Small intestine (tissue), 7 donors: Measurements from ENCODE around the gene DDI2. TPM values are rescaled to one million over a fixed set of nuclear protein-coding genes. Genes with fewer than 3 reads are reported as not detected.

Experiments
- DNase-seq, 2 donors: peaks; one replicate each; pipeline versions ENCODE4 v3.0.0 to v3.0.0-alpha.2; 2013
- FAIRE-seq: peaks from 2 replicates; lab custom pipeline; 2012; peaks lifted over from hg19 to GRCh38; lab: Jason Lieb, UNC
- H3K27ac ChIP-seq, 3 donors: one replicate each; pipeline ENCODE4 v1.5.1; 2013; ENCODE audit warnings: low read length in 2 of 3, mild to moderate bottlenecking in 2 of 3, control low read depth in 1 of 3, inconsistent platforms in 1 of 3, low read depth in 1 of 3, moderate library complexity in 1 of 3
- H3K27me3 ChIP-seq, 3 donors: one replicate each; pipeline ENCODE4 v1.6.1; 2013; ENCODE audit warnings: low read length in 3 of 3, inconsistent platforms in 1 of 3; ENCODE audit not compliant: control insufficient read depth in 3 of 3, insufficient read depth in 3 of 3
- H3K36me3 ChIP-seq, 3 donors: one replicate each; pipeline ENCODE4 v1.6.1; 2013; ENCODE audit warnings: low read length in 3 of 3, inconsistent platforms in 1 of 3, low read depth in 1 of 3, mild to moderate bottlenecking in 1 of 3, moderate library complexity in 1 of 3; ENCODE audit not compliant: control insufficient read depth in 3 of 3, insufficient read depth in 2 of 3
- H3K4me1 ChIP-seq, 3 donors: one replicate each; pipeline ENCODE4 v1.6.1; 2013; ENCODE audit warnings: low read length in 2 of 3, inconsistent platforms in 1 of 3, low read depth in 1 of 3, mild to moderate bottlenecking in 1 of 3, moderate library complexity in 1 of 3; ENCODE audit not compliant: control insufficient read depth in 3 of 3, insufficient read depth in 2 of 3
- H3K4me3 ChIP-seq, 3 donors: one replicate each; pipeline ENCODE4 v1.5.1; 2013; ENCODE audit warnings: low read length in 3 of 3, control low read depth in 1 of 3, inconsistent platforms in 1 of 3, low read depth in 1 of 3, mild to moderate bottlenecking in 1 of 3, moderate library complexity in 1 of 3
- H3K9me3 ChIP-seq, 2 donors: one replicate each; pipeline ENCODE4 v1.6.1; 2013; ENCODE audit warnings: low read depth in 1 of 2, low read length in 1 of 2; ENCODE audit not compliant: control insufficient read depth in 2 of 2, insufficient read depth in 1 of 2
- WGBS, 3 donors: extraction: QIAGEN DNeasy Blood & Tissue Kit; methylation state at CpG; one replicate each; pipeline ENCODE4 v1.1.7; 2013; 5-methylcytosine and 5-hydroxymethylcytosine counted together
- polyA plus RNA-seq, 4 donors: library from polyadenylated mRNA; stranded (reverse) in 3 of 4; unstranded in 1 of 4; fragments of 200-250 nt in 3 of 4; fragments of 120-200 nt in 1 of 4; gene quantifications; one replicate each; pipeline versions ENCODE4 v1.2.1 to v1.2.3, GENCODE V29; 2013
- donor health status: healthy with polysubstance abuse.
- donor health status: control.
- donor health status: control.
- donor health status: Bipolar disorder and iron deficiency.
- donor health status: healthy.

The DDI2 gene
- polyA plus RNA-seq, 4 donors = 4.3 to 34.7 (median 9.7) TPM

GRCh38 chr1:15623435-15623834 is 6.2 kb downstream of the DDI2 start:
- Histone ChIP-seq H3K9me3 (no peaks in the 10 kb centered on the region), H3K36me3 (peaks cover 2 to 9% (median 2%) of the 10 kb centered on the region in 3 donors), H3K27ac (no peak overlapping the region), H3K4me3 (no peak overlapping the region), H3K4me1 (peaks cover 3 to 25% (median 13%) of the 10 kb centered on the region in 3 donors), H3K27me3 (no peaks in the 10 kb centered on the region)
- FAIRE-seq = no peak
- no peak for DNase-seq
- 81 to 85% (median 81%) methylated on average over 6 of the region's 6 CpGs for WGBS, 3 donors

DNA sequence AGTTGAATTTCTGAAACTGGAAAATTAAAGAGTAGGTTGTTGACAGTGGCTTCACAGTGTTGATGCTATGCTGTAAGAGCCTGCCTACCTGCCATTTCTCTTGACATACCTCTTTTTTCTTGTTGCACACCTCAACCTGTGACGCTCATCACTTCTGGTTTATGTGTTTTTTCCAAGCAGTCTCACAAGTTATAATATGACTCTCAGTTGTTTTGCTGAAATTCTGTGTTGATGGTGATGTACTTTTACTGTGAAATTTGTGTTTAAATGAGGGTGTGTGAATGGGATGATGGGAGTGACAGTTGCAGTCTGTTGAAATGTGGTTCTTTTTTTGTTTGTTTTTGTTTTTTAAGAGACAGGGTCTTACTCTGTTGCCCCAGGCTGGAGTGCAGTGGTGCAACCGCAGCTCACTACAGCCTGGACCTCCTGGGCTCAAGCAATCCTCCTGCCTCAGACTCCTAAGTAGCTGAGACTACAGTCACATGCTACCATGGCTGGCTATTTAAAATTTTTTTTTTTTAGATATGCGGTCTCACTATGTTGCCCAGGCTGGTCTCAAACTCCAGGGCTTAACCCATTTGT is 7.0 kb downstream of the DDI2 start:
- peaks cover 3 to 22% (median 13%) of the 10 kb centered on the region in 3 donors for H3K4me1 ChIP-seq
- no peak for FAIRE-seq

GRCh38 chr1:15625056-15625917 is 8.0 kb downstream of the DDI2 start:
- H3K4me3 ChIP-seq = no peak overlapping the region
- no peaks in the 10 kb centered on the region for H3K27me3 ChIP-seq
- peaks cover 2 to 14% (median 5%) of the 10 kb centered on the region in 3 donors for H3K36me3 ChIP-seq
- WGBS, 3 donors = 45 to 74% (median 57%) methylated on average over 13 of the region's 13 CpGs
- FAIRE-seq (no peak), DNase-seq (no peak)
- peaks cover 2 to 11% (median 5%) of the 10 kb centered on the region in 3 donors for H3K4me1 ChIP-seq
- H3K9me3 ChIP-seq = no peaks in the 10 kb centered on the region
- H3K27ac ChIP-seq = no peak overlapping the region

More for the DNA sequence above, 7.0 kb downstream of the DDI2 start:
- WGBS, 3 donors = 81 to 90% (median 84%) methylated on average over 3 of the region's 3 CpGs
- no peak for DNase-seq
- H3K27me3 ChIP-seq = no peaks in the 10 kb centered on the region
- peaks cover 2 to 9% (median 5%) of the 10 kb centered on the region in 3 donors for H3K36me3 ChIP-seq
- no peaks in the 10 kb centered on the region for H3K9me3 ChIP-seq
- H3K27ac ChIP-seq = no peak overlapping the region
- no peak overlapping the region for H3K4me3 ChIP-seq

DNA sequence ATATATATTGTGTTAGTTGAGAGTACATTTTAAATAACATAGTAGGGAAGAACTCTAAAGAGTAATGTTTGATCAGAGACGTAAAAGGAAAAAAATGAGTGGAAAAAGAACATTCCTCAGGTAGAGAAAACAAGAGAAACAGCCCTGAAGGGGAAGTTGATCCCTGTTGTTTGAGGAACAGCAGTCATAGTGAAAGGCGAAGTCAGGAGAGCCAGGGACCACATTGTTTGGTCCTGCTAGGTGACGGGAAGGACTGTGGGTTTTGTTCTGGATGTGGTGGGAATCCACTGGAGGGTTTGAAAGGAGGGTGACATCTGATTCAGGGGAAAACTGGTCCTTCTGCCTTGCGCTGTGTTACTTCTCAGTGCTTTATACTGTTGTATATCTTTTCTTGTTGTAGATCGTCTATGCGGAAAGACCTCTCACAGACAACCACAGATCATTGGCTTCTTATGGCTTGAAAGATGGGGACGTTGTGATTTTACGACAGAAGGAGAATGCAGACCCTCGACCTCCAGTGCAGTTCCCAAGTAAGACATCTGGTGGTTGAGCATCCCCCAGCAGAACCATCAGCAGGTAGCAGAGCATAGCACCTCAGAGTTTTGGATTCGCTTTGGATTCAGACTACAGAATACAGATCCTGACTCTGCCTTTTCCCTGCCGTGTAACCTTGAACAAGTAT is 9.2 kb downstream of the DDI2 start:
- Histone ChIP-seq H3K4me3 (no peak overlapping the region), H3K27me3 (no peaks in the 10 kb centered on the region), H3K4me1 (peaks cover 2 to 5% (median 5%) of the 10 kb centered on the region in 3 donors), H3K9me3 (no peaks in the 10 kb centered on the region), H3K27ac (no peak overlapping the region), H3K36me3 (peaks cover 4 to 19% (median 5%) of the 10 kb centered on the region in 3 donors)
- FAIRE-seq (no peak), DNase-seq (no peak)
- 85 to 89% (median 85%) methylated on average over 11 of the region's 11 CpGs for WGBS, 3 donors

DNA sequence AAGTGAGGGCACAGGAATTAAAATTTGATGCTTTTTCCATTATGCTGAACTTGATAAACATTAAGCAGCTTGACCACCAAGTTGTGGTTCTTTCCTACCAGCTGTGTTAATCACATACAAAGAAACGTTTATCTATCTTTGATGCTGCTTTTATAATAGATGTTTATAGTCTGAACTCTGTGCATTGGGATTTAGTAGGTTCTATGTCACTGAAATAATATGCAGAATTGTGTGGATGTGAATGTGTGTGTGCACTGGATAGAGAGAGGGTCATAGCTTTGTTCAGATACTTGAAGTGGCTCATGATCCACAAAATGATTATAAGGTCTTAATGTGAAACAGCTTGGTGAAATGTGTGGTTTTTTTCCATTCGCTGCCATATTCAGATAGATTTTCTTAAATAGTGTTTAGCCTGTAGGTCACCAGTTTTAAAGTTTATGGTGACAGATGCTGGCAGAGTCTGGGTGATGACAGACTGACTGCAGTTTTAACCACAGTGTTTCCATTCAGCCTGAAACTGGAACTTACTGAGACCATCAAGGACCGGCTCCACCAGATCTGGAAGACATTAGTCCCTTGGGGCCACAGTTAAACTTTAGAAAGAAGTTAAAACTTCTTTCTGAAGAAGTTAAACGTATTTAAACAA is 10.2 kb downstream of the DDI2 start:
- Histone ChIP-seq H3K4me1 (peaks cover under 1 to 5% (median 2%) of the 10 kb centered on the region in 3 donors), H3K4me3 (no peak overlapping the region), H3K27ac (no peak overlapping the region), H3K9me3 (no peaks in the 10 kb centered on the region), H3K27me3 (no peaks in the 10 kb centered on the region), H3K36me3 (peaks cover 4 to 26% (median 5%) of the 10 kb centered on the region in 3 donors)
- FAIRE-seq (no peak), DNase-seq (no peak)
- 56 to 68% (median 57%) methylated on average over 4 of the region's 4 CpGs for WGBS, 3 donors

DNA sequence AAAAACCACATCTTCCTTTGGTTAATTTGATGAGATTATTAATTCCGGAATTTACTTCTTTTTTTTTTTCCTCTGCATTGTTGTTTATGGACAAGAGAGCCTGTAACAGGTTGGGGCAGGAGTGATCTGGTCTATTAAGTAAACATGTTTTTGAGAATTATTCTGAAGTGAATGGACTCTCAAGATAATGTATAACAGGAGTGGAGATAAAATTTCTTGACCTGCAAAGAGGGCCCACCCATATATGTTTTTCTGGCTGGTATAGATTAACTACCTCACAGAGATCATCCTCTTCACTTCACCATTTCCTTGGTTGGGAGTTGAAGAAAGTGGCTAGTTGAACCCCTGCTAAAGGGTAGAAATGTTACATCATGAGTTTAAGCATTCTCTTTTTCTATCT is 10.7 kb downstream of the DDI2 start:
- Histone ChIP-seq H3K4me3 (no peak overlapping the region), H3K27ac (no peak overlapping the region), H3K27me3 (no peaks in the 10 kb centered on the region), H3K36me3 (peaks cover 5 to 29% (median 5%) of the 10 kb centered on the region in 3 donors), H3K9me3 (no peaks in the 10 kb centered on the region), H3K4me1 (peaks cover 0 to 5% (median under 1%) of the 10 kb centered on the region in 3 donors)
- DNase-seq (no peak), FAIRE-seq (no peak)
- 61 to 69% (median 62%) methylated on average over 1 of the region's 1 CpG for WGBS, 3 donors

DNA sequence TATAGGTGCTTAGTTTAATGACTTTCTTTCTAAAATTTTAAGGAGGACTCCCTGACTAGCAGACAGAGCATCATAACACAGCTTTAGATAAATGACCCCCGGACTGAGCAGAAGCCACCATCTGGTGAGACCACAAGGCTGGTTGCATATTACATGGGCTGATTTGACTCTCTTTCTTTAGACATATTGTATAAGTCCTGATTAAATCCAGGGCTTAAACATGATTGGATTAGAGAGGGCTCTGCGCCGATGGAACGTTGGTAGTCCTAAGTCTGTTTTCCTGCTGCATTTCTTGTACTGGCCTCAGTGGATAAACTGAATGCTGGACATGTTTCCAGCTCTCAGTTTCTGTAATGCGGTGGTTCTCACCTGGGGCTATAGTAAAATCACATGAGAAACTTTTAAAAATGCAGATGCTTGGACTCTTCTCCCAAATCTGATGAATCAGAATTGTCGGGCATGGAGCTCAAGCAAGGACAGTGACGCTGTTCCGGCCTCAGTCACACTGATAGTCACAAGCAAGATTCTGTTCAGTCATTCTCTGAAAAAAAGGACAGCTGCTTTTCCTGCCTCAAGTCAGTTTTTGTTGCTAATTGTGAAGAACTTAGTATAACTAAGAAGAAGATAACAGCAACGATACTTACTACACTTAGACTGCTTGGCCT is 16.6 kb downstream of the DDI2 start:
- H3K9me3 ChIP-seq = no peaks in the 10 kb centered on the region
- no peak for FAIRE-seq
- H3K4me1 ChIP-seq = no peaks in the 10 kb centered on the region
- no peak for DNase-seq
- H3K27me3 ChIP-seq = no peaks in the 10 kb centered on the region
- WGBS, 3 donors = 94 to 96% (median 95%) methylated on average over 9 of the region's 9 CpGs
- no peak overlapping the region for H3K27ac ChIP-seq
- H3K4me3 ChIP-seq = no peak overlapping the region
- peaks cover 12 to 68% (median 27%) of the 10 kb centered on the region in 3 donors for H3K36me3 ChIP-seq
